ENCODE results near the gene REEP1.

The REEP1 gene

GRCh38 chr2:86372133-86372532 is 34.7 kb upstream of the REEP1 start:
- ChIA-PET CTCF (interaction anchor here (0.7 to 1.8 kb wide), 6 partner anchors 28 to 172 kb away, joined by 3 to 6 read pairs (median 4); no protein-coding TSS in a partner anchor), POLR2A (no interaction called here)
- DNase-seq (ENCODE audit: extremely low spot score) = no peak
- no peak for TF ChIP-seq SP1 (IDR thresholded peaks at IDR 0.05)

GRCh38 chr2:86371527-86371926 is 34.1 kb upstream of the REEP1 start:
- DNase-seq (ENCODE audit: extremely low spot score) = no peak
- ChIA-PET CTCF (interaction anchor here (0.8 kb wide), 1 partner anchor 157 kb away, joined by 3 read pairs; no protein-coding TSS in a partner anchor), POLR2A (no interaction called here)
- TF ChIP-seq NFRKB (IDR thresholded peaks at IDR 0.05) (no peak), LEF1 (IDR thresholded peaks at IDR 0.05; ENCODE audit: borderline replicate concordance) (no peak), ELF4 (IDR thresholded peaks at IDR 0.05) (no peak)

GRCh38 chr2:86370579-86370978 is 33.2 kb upstream of the REEP1 start:
- CTCF ChIA-PET = no interaction called here
- TF ChIP-seq CTBP1 (IDR thresholded peaks at IDR 0.05; ENCODE audit: borderline replicate concordance) = no peak
- TF ChIP-seq ELF4 (IDR thresholded peaks at IDR 0.05) = no peak
- no peak for TF ChIP-seq FOXM1 (IDR thresholded peaks at IDR 0.05; ENCODE audit: borderline replicate concordance)
- TF ChIP-seq FOXA1 (IDR thresholded peaks at IDR 0.05) = no peak
- TF ChIP-seq PKNOX1 (IDR thresholded peaks at IDR 0.05) = no peak
- no peak for TF ChIP-seq TARDBP (IDR thresholded peaks at IDR 0.05)
- no peak for TF ChIP-seq BHLHE40 (IDR thresholded peaks at IDR 0.05; ENCODE audit: borderline replicate concordance)
- no peak for TF ChIP-seq NFRKB (IDR thresholded peaks at IDR 0.05)
- no peak for TF ChIP-seq L3MBTL2 (conservative IDR thresholded peaks at IDR 0.05)
- POLR2A ChIA-PET = interaction anchor here (1.4 kb wide), 1 partner anchor 33 kb away, joined by 4 read pairs; the partner anchor contains the start of gene REEP1
- no peak for DNase-seq (ENCODE audit: extremely low spot score)

- TF ChIP-seq BHLHE40 (IDR thresholded peaks at IDR 0.05; ENCODE audit: borderline replicate concordance) (no peak), ZNF384 (IDR thresholded peaks at IDR 0.05) (peak; percentile 98), TARDBP (IDR thresholded peaks at IDR 0.05) (no peak), LEF1 (IDR thresholded peaks at IDR 0.05; ENCODE audit: borderline replicate concordance) (no peak), FOXM1 (IDR thresholded peaks at IDR 0.05; ENCODE audit: borderline replicate concordance) (no peak), CTBP1 (IDR thresholded peaks at IDR 0.05; ENCODE audit: borderline replicate concordance) (no peak), FOXA1 (IDR thresholded peaks at IDR 0.05) (no peak), L3MBTL2 (conservative IDR thresholded peaks at IDR 0.05) (no peak), ELF4 (IDR thresholded peaks at IDR 0.05) (no peak)
- ChIA-PET POLR2A (no interaction called here), CTCF (interaction anchor here (0.6 to 2.2 kb wide), 4 partner anchors 19 to 147 kb away, joined by 3 to 8 read pairs (median 4); partner anchors contain the start of gene KDM3A)
- DNase-seq (ENCODE audit: extremely low spot score) = peak; percentile 74
These were observed 30.9 kb upstream of the REEP1 start for GRCh38 chr2:86368161-86368824.

- CTCF ChIA-PET = interaction anchor here (0.5 to 2.2 kb wide), 2 partner anchors 17 to 146 kb away, joined by 3 to 8 read pairs; no protein-coding TSS in a partner anchor
- TF ChIP-seq NFRKB (IDR thresholded peaks at IDR 0.05) = no peak
- TF ChIP-seq LEF1 (IDR thresholded peaks at IDR 0.05; ENCODE audit: borderline replicate concordance) = no peak
- no peak for TF ChIP-seq ZNF384 (IDR thresholded peaks at IDR 0.05)
- no peak for TF ChIP-seq CTBP1 (IDR thresholded peaks at IDR 0.05; ENCODE audit: borderline replicate concordance)
- no peak for TF ChIP-seq FOXA1 (IDR thresholded peaks at IDR 0.05)
- no peak for TF ChIP-seq SUZ12 (IDR thresholded peaks at IDR 0.05)
- no peak for TF ChIP-seq PKNOX1 (IDR thresholded peaks at IDR 0.05)
- no peak for TF ChIP-seq TARDBP (IDR thresholded peaks at IDR 0.05)
- no peak for TF ChIP-seq L3MBTL2 (conservative IDR thresholded peaks at IDR 0.05)
- TF ChIP-seq FOXM1 (IDR thresholded peaks at IDR 0.05; ENCODE audit: borderline replicate concordance) = no peak
- TF ChIP-seq HDGF (IDR thresholded peaks at IDR 0.05; ENCODE audit: borderline replicate concordance) = no peak
- no peak for TF ChIP-seq BHLHE40 (IDR thresholded peaks at IDR 0.05; ENCODE audit: borderline replicate concordance)
- TF ChIP-seq ARNT (IDR thresholded peaks at IDR 0.05) = no peak
- no peak for TF ChIP-seq SP1 (IDR thresholded peaks at IDR 0.05)
- no peak for TF ChIP-seq FOXK2 (IDR thresholded peaks at IDR 0.05)
- TF ChIP-seq ELF4 (IDR thresholded peaks at IDR 0.05) = no peak
These were observed 30.0 kb upstream of the REEP1 start for GRCh38 chr2:86367499-86367777.

GRCh38 chr2:86366651-86367498 is 29.4 kb upstream of the REEP1 start:
- DNase-seq (ENCODE audit: extremely low spot score) = no peak
- ChIA-PET CTCF (interaction anchor here (2.0 to 2.2 kb wide), 2 partner anchors 146 kb away, joined by 5 to 8 read pairs; no protein-coding TSS in a partner anchor), POLR2A (interaction anchor here (0.5 to 1.0 kb wide), 2 partner anchors 172 to 375 kb away, joined by 3 to 4 read pairs; partner anchors contain the start of gene IMMT)
- no peak for TF ChIP-seq LEF1 (IDR thresholded peaks at IDR 0.05; ENCODE audit: borderline replicate concordance)
- TF ChIP-seq ARNT (IDR thresholded peaks at IDR 0.05) = no peak
- no peak for TF ChIP-seq SUZ12 (IDR thresholded peaks at IDR 0.05)

More at GRCh38 chr2:86367499-86367777, 30.0 kb upstream of the REEP1 start:
- POLR2A ChIA-PET = no interaction called here
- DNase-seq (ENCODE audit: extremely low spot score) = no peak

GRCh38 chr2:86364894-86365293 is 27.5 kb upstream of the REEP1 start:
- TF ChIP-seq FOXA1 (IDR thresholded peaks at IDR 0.05) = no peak
- TF ChIP-seq FOXM1 (IDR thresholded peaks at IDR 0.05; ENCODE audit: borderline replicate concordance) = no peak
- TF ChIP-seq PKNOX1 (IDR thresholded peaks at IDR 0.05) = no peak
- TF ChIP-seq L3MBTL2 (conservative IDR thresholded peaks at IDR 0.05) = no peak
- no peak for TF ChIP-seq CTBP1 (IDR thresholded peaks at IDR 0.05; ENCODE audit: borderline replicate concordance)
- TF ChIP-seq SP1 (IDR thresholded peaks at IDR 0.05) = no peak
- ChIA-PET POLR2A (no interaction called here), CTCF (interaction anchor here (2.0 kb wide), 1 partner anchor 144 kb away, joined by 5 read pairs; no protein-coding TSS in a partner anchor)
- no peak for DNase-seq (ENCODE audit: extremely low spot score)

Measured in HEK293T (cell line).